H1 (cell line): ENCODE data around the gene AHCY. TPM values are rescaled to one million over a fixed set of nuclear protein-coding genes. Genes with fewer than 3 reads are reported as not detected.

Source experiments
- CBX8 ChIP-seq: fragments of 300-800, 300-1000 bp; sonication (generic); IDR thresholded peaks from 2 replicates; pipeline ENCODE4 v1.7.1; 2016; ENCODE audit warnings: low read depth, low read length, borderline replicate concordance
- EGR1 ChIP-seq: IDR thresholded peaks from 2 replicates; pipeline ENCODE4 v1.6.1; 2011; ENCODE audit warnings: low read depth, low read length, borderline replicate concordance
- GABPA ChIP-seq: IDR thresholded peaks from 2 replicates; pipeline ENCODE4 v1.6.1; 2011; ENCODE audit warnings: mild to moderate bottlenecking, low read length, moderate library complexity, borderline replicate concordance; ENCODE audit not compliant: insufficient read depth
- JUND ChIP-seq: IDR thresholded peaks from 2 replicates; pipeline ENCODE4 v1.6.1; 2011; ENCODE audit warnings: mild to moderate bottlenecking, improper control_type of control experiment, low read length
- KDM5A ChIP-seq: fragments of 200-600 bp; IDR thresholded peaks from 2 replicates; pipeline ENCODE4 v1.7.1; 2012; ENCODE audit warnings: mild to moderate bottlenecking, low read length, inconsistent platforms, mixed read lengths
- POLR2A ChIP-seq, 2 experiments: IDR thresholded peaks; 1 replicate in 1 of 2; 2 replicates in 1 of 2; pipeline ENCODE4 v1.6.1; 2011; ENCODE audit warnings: low read depth in 2 of 2, low read length in 2 of 2, mild to moderate bottlenecking in 2 of 2; ENCODE audit errors: control extremely low read depth in 1 of 2
- TAF7 ChIP-seq: optimal IDR thresholded peaks from 2 replicates; pipeline ENCODE3; 2011; ENCODE audit warnings: low read depth, mild to moderate bottlenecking, inconsistent platforms, low read length, moderate library complexity, borderline replicate concordance
- YY1 ChIP-seq: IDR thresholded peaks from 2 replicates; pipeline ENCODE4 v1.6.1; 2011; ENCODE audit warnings: low read depth, mild to moderate bottlenecking, low read length
- polyA plus RNA-seq, 7 experiments: library from polyadenylated mRNA; depleted of rRNA in 3 of 7; stranded (reverse) in 5 of 7; unstranded in 2 of 7; fragments of >200 nt in 5 of 7; fragments of 200-250 nt in 2 of 7; gene quantifications; 1 replicate in 5 of 7; 2 replicates in 1 of 7; 4 replicates in 1 of 7; pipeline versions ENCODE4 v1.2.1 to v1.2.3, GENCODE V29; 2011 to 2013; ENCODE audit warnings: missing spikeins in 2 of 7, mixed read lengths in 2 of 7
- total RNA-seq: library from RNA; stranded (reverse); fragmentation: NEBNext Ultra II Directional; extraction: Animal tissue kit (Norgen Biotek cat#: 25700); gene quantifications from 2 replicates; pipeline ENCODE4 v1.2.1, GENCODE V29; 2021

AHCY gene
- total and polyA plus RNA-seq, 2 of the 8 experiments (the other 6 are each of a cell fraction or from before 2014, with no cell fraction given), result 404 to 638 TPM

GRCh38 chr20:34271956-34272355, 31.2 kb downstream of the AHCY start (continued):
- TF ChIP-seq EGR1, result no peak
- TF ChIP-seq CBX8, result no peak
- no peak for TF ChIP-seq GABPA
- no peak for TF ChIP-seq JUND
- TF ChIP-seq POLR2A (IDR thresholded peaks at IDR 0.05; ENCODE audit: control extremely low read depth in 1 of 2, low read depth in 2 of 2, low read length in 2 of 2), result no peak
- TF ChIP-seq YY1, result no peak
- no peak for TF ChIP-seq KDM5A
- TF ChIP-seq TAF7, result no peak
